GM10266 (cell line): ENCODE results near the gene SQSTM1.

Experiments
- DNase-seq: peaks from one replicate; pipeline ENCODE4 v3.0.0; 2012; ENCODE audit errors: extremely low spot score
- TF ChIP-seq, protein P1 (sequence below): IDR thresholded peaks from 2 replicates; pipeline ENCODE4 v1.5.1; 2012; ENCODE audit warnings: mild to moderate bottlenecking, low read depth; ENCODE audit not compliant: control insufficient read depth, insufficient read depth; ENCODE audit errors: missing control alignments

The SQSTM1 gene

DNA sequence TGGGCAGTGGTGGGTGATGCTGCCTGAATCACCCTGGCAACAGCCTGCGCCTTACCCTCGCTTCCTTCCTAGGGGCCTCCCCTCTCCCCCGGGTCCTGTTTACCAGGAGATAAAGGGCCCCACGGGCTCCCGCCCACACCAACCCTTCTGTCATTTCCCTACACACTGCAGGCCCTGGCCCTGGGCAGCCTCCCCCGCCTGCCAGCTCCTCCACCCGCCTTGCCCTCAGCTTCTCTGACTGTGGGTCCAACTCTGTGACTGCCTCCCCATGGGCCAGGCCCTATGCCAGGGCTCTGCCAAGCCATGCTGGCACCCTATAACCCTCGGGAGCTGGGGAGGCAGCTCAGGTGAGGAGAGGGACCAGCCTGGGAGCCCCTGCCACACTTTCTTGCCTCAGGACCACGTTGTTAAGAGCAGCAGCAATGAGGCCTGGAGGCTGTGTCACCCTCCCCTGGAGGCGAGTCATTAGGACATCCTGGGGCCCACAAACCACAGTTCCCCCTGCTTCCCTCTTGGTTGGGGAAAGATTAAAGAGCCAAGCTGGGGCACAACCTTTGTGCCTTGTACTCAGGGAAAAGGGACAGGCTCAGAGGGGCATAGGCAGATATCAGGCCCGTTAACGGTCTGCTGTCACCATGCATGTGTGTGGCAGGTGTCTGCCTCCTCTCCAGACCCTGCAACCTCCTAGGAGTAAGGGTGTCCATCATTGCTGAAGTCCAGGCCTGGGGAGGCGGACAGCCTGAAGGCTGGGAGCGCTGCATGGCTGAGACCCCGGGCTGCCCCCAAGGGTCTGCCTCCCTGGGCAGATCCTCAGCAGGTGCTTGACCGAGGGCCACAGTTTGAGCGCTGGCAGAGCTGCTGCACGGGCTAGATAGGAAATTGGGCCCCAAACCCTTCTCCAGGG, 16.8 kb upstream of the SQSTM1 start:
- TF ChIP-seq, protein P1, sequence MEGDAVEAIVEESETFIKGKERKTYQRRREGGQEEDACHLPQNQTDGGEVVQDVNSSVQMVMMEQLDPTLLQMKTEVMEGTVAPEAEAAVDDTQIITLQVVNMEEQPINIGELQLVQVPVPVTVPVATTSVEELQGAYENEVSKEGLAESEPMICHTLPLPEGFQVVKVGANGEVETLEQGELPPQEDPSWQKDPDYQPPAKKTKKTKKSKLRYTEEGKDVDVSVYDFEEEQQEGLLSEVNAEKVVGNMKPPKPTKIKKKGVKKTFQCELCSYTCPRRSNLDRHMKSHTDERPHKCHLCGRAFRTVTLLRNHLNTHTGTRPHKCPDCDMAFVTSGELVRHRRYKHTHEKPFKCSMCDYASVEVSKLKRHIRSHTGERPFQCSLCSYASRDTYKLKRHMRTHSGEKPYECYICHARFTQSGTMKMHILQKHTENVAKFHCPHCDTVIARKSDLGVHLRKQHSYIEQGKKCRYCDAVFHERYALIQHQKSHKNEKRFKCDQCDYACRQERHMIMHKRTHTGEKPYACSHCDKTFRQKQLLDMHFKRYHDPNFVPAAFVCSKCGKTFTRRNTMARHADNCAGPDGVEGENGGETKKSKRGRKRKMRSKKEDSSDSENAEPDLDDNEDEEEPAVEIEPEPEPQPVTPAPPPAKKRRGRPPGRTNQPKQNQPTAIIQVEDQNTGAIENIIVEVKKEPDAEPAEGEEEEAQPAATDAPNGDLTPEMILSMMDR, result no peak
- peak; percentile 67 for DNase-seq

DNA sequence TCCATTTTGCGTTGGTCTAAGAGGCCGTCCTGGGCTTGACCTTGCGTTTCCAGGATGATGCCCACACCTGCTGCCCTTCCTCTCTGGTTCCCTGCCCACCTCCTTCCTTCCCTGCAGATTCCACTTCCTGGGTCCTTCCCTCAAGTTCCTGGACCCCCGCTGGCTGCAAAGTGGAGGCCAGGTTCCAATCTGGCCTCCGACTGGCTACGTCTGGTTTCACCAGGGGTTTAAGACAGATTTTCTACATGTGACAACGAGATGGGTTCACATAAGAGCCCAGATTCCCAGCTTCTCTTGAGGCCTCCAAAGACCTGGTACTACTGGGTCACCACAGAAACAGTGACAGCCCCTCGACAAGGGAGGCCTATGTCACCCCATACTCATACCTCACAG, 16.2 kb upstream of the SQSTM1 start:
- DNase-seq, result no peak
- TF ChIP-seq, protein P1, result no peak

DNA sequence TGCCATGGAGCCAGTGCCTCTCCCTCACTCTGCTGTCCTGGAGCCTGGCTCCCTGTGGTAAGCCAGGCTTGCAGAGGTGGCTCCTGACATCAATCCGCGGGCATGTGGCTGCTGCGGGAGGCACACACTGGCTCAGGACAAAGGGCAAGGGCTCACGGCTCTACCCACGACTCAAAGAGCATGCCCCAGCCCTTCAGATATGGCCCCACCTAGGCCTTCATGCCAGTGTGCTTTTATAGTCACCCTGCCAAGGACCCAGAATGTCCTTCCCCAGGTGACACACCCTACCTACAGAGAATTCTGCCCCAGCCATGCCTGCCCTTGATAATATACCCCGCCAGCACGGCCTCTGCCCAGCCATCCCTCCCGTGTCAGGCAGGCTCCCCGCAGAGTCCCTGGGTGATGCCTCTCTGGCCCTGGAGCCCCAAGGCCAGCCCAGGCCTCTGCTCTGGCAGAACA, 15.6 kb upstream of the SQSTM1 start:
- TF ChIP-seq, protein P1, result no peak

DNA sequence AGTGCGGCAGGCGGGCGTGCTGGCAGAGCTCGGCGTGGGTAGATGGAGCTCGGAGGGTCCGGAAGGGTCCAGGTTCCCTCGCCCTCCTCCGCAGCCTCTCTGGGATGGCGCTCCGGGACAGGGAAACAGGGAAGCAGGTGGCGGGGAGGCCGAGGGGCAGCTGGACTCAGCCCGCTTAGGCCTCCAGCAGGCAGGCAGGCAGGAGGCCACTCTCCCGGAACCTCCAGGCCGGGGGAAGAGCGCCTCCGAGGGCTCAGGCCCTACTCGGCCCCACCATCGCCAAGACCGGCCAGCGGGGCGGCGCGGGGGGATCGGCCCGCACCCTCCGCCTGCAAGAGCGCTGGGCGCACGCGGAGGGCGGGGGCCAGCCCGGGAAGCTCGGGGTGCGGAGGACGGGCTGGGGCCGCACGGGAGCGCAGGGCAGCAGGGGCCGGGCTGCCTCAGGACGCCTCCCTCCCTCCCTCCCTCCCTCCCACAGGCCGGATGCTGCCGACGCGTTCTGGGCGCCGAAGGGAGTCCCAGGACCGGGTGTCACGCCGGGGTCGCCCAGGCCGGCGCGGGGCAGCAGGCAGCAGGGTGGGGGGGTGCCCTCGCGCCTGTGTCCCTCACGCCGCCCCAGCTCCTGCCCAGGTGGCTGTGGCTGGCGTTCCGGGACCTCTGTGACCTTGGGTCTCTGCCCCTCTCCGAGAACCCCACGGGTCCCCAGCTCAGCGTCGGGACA, 15.0 kb upstream of the SQSTM1 start:
- TF ChIP-seq, protein P1, result no peak
- peak; percentile 88 for DNase-seq

More for the DNA sequence above, 15.6 kb upstream of the SQSTM1 start:
- no peak for DNase-seq

DNA sequence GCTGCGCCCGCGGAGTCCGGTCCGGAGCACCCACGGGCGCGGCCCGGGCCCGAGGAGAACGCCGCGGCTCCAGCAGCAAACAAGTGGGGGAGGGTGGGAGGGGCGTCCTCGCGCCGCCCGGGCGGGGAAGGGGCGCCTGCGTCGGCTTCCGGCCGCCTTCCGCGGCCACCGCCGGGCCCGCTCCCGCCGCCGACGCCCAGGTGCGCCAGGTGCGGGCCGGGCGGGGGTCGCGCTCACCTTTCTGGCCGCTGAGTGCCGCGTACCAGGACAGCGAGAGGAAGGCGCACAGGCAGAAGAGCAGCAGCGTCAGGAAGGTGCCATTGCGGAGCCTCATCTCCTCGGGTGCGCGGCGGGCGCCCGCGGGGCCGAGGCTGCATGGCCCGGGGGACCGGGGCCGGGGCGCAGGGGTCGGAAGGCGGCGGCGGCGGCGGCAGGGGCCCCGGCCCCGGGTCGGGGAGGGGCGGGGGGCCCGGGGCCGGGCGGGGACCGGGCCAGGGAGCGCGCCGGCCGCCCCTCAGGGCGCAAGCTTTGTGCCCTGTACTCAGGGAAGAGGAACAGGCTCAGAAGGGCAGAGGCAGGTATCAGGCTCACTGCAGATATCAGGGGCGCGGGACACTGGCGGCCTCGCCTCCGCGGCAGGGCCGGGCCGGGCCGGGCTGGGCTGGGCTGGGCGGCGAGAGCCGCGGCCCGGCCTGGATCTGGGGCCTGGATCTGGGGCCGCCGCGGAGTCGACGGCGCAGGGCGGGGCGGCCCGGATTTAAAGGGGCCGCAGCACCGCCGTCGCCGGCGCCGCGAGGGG, 14.3 kb upstream of the SQSTM1 start, which contains the start of gene MGAT4B:
Gene MGAT4B (minus strand): TSS at position 617 of the 799 bp plus-strand sequence. CDS start 283 bp downstream, at position 334.
- TF ChIP-seq, protein P1, result no peak
- DNase-seq, result peak; percentile 95

DNA sequence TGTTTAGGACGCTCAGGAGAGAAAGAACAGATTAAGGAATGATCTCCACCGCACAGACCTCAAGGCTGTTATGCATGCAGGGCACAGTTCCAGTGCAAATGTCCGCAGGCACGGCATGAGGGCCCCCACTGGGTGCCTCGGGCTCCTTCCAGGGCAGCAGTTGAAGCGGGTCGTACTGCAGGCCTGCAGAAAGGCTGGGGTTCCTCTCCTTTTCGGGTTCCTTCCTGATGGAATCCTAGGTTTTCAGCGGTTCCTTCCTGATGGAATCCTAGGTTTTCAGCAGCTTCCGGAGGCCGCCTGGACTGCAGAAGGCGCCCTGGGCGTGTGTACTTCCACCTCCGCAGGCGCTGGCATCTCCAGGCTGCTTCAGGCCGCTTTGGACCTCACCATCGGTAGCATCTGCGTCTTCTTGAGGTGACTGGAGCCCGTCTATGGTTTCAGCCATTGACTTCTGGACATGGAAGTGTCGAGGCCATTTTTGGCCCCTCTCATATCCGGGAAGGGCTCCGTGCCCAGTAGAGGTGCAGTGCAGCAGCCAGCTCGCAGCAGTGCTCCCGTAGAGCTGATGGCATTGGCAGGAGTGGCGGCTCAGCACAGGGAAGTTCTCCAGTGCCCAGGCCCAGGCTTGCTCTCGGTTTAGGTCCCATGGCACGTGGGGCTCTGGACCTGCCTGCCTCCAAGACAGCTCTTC, 8.4 kb upstream of the SQSTM1 start:
- no peak for DNase-seq
- TF ChIP-seq, protein P1, result no peak
